ENCODE measurements around the gene USP48. TPM values are rescaled to one million over a fixed set of nuclear protein-coding genes. Genes with fewer than 3 reads are reported as not detected.
"Not testable (repeated sequence)": the region's sequence is repeated elsewhere in the genome, so short reads cannot be mapped to it uniquely, and the experiment has no call there.

USP48 gene
- total RNA-seq, 2 experiments from 2014 or later = 73.3 to 76.0 TPM

GRCh38 chr1:21773585-21773984, 9.4 kb downstream of the USP48 start:
- peaks cover 42% of the 10 kb centered on the region for H3K4me1 ChIP-seq (ENCODE audit: insufficient read depth, low read length)
- no peak overlapping the region for H3K4me3 ChIP-seq (ENCODE audit: low read length)
- H3K36me3 ChIP-seq (ENCODE audit: insufficient read depth, low read length) = peaks cover 3% of the 10 kb centered on the region
- Mint-ChIP-seq H3K4me1 (ENCODE audit: low read depth) (peaks cover 48% of the 10 kb centered on the region), H3K27ac (peak overlapping the region; percentile 64), H3K27me3 (no peaks in the 10 kb centered on the region), H3K36me3 (ENCODE audit: low read depth) (peaks cover 31% of the 10 kb centered on the region), H3K4me3 (peak overlapping the region; percentile 0), H3K9me3 (no peaks in the 10 kb centered on the region)
- intact Hi-C loops (cut with DNase I, micrococcal nuclease) = no loop called here
- no peak for TF ChIP-seq CTCF (IDR thresholded peaks at IDR 0.05)
- peaks cover 0 to 5% of the 10 kb centered on the region in 2 experiments for H3K9me3 ChIP-seq (ENCODE audit: control insufficient read depth in 1 of 2, insufficient read depth in 1 of 2, low read length in 2 of 2)
- ChIA-PET CTCF (no interaction called here), POLR2A (interaction anchor here (3.0 kb wide), 1 partner anchor 9 kb away, joined by 13 read pairs; the partner anchor contains the start of gene USP48)
- peak in 4 of 14 experiments; percentile 21 to 52 (median 38) for DNase-seq
- ATAC-seq (ENCODE audit: poor library complexity) = peak; percentile 41
- no peaks in the 10 kb centered on the region for H3K27me3 ChIP-seq (ENCODE audit: control insufficient read depth in 1 of 2, insufficient read depth in 2 of 2, low read length in 2 of 2)
- peak overlapping the region in 1 of 2 donors; percentile 7 for H3K27ac ChIP-seq (ENCODE audit: low read depth in 1 of 2, low read length in 2 of 2)

GRCh38 chr1:21771672-21772071, 11.3 kb downstream of the USP48 start:
- ATAC-seq (ENCODE audit: poor library complexity); H3K36me3 ChIP-seq (ENCODE audit: insufficient read depth, low read length); H3K27me3 ChIP-seq (ENCODE audit: control insufficient read depth in 1 of 2, insufficient read depth in 2 of 2, low read length in 2 of 2); H3K27ac ChIP-seq (ENCODE audit: low read depth in 1 of 2, low read length in 2 of 2); H3K9me3 ChIP-seq (ENCODE audit: control insufficient read depth in 1 of 2, insufficient read depth in 1 of 2, low read length in 2 of 2); intact Hi-C loops (cut with DNase I, micrococcal nuclease); H3K27me3 Mint-ChIP-seq; H3K9me3 Mint-ChIP-seq; DNase-seq; H3K4me3 Mint-ChIP-seq; POLR2A ChIA-PET; H3K27ac Mint-ChIP-seq; H3K4me3 ChIP-seq (ENCODE audit: low read length): not testable (repeated sequence)
- peaks cover 22% of the 10 kb centered on the region for H3K36me3 Mint-ChIP-seq (ENCODE audit: low read depth)
- CTCF ChIA-PET = interaction anchor here (1.2 kb wide), 1 partner anchor 11 kb away, joined by 3 read pairs; no protein-coding TSS in a partner anchor
- H3K4me1 Mint-ChIP-seq (ENCODE audit: low read depth) = peaks cover 40% of the 10 kb centered on the region
- H3K4me1 ChIP-seq (ENCODE audit: insufficient read depth, low read length) = peaks cover 48% of the 10 kb centered on the region

GRCh38 chr1:21770602-21771001, 12.3 kb downstream of the USP48 start:
- H3K36me3 ChIP-seq (ENCODE audit: insufficient read depth, low read length); H3K27ac ChIP-seq (ENCODE audit: low read depth in 1 of 2, low read length in 2 of 2); H3K27me3 Mint-ChIP-seq; H3K27ac Mint-ChIP-seq; H3K9me3 ChIP-seq (ENCODE audit: control insufficient read depth in 1 of 2, insufficient read depth in 1 of 2, low read length in 2 of 2); H3K9me3 Mint-ChIP-seq; H3K27me3 ChIP-seq (ENCODE audit: control insufficient read depth in 1 of 2, insufficient read depth in 2 of 2, low read length in 2 of 2); intact Hi-C loops (cut with DNase I, micrococcal nuclease); DNase-seq; POLR2A ChIA-PET; ATAC-seq (ENCODE audit: poor library complexity); H3K4me3 ChIP-seq (ENCODE audit: low read length); H3K4me3 Mint-ChIP-seq: not testable (repeated sequence)
- peaks cover 57% of the 10 kb centered on the region for H3K4me1 ChIP-seq (ENCODE audit: insufficient read depth, low read length)
- Mint-ChIP-seq H3K36me3 (ENCODE audit: low read depth) (peaks cover 15% of the 10 kb centered on the region), H3K4me1 (ENCODE audit: low read depth) (peaks cover 42% of the 10 kb centered on the region)
- CTCF ChIA-PET = interaction anchor here (1.2 kb wide), 1 partner anchor 10 kb away, joined by 3 read pairs; no protein-coding TSS in a partner anchor

- no peaks in the 10 kb centered on the region for H3K9me3 Mint-ChIP-seq
- H3K27ac ChIP-seq (ENCODE audit: low read depth in 1 of 2, low read length in 2 of 2) = no peak overlapping the region
- H3K36me3 Mint-ChIP-seq (ENCODE audit: low read depth) = peaks cover 13% of the 10 kb centered on the region
- H3K4me1 Mint-ChIP-seq (ENCODE audit: low read depth) = peaks cover 44% of the 10 kb centered on the region
- H3K27me3 Mint-ChIP-seq = no peaks in the 10 kb centered on the region
- no peak for ATAC-seq (ENCODE audit: poor library complexity)
- H3K27ac Mint-ChIP-seq = no peak overlapping the region
- CTCF ChIA-PET = no interaction called here
- no peaks in the 10 kb centered on the region for H3K9me3 ChIP-seq (ENCODE audit: control insufficient read depth in 1 of 2, insufficient read depth in 1 of 2, low read length in 2 of 2)
- POLR2A ChIA-PET = no interaction called here
- no peak overlapping the region for H3K4me3 Mint-ChIP-seq
- H3K4me1 ChIP-seq (ENCODE audit: insufficient read depth, low read length) = peaks cover 56% of the 10 kb centered on the region
- DNase-seq = no peak
- TF ChIP-seq CTCF (IDR thresholded peaks at IDR 0.05) = no peak
- no peaks in the 10 kb centered on the region for H3K36me3 ChIP-seq (ENCODE audit: insufficient read depth, low read length)
- H3K27me3 ChIP-seq (ENCODE audit: control insufficient read depth in 1 of 2, insufficient read depth in 2 of 2, low read length in 2 of 2) = no peaks in the 10 kb centered on the region
- intact Hi-C loops (cut with DNase I, micrococcal nuclease) = no loop called here
- no peak overlapping the region for H3K4me3 ChIP-seq (ENCODE audit: low read length)
Measured at GRCh38 chr1:21770201-21770600, 12.7 kb downstream of the USP48 start.

- Mint-ChIP-seq H3K36me3 (ENCODE audit: low read depth) (peaks cover 20% of the 10 kb centered on the region), H3K4me1 (ENCODE audit: low read depth) (peaks cover 55% of the 10 kb centered on the region)
- H3K4me3 ChIP-seq (ENCODE audit: low read length); intact Hi-C loops (cut with DNase I, micrococcal nuclease); H3K4me3 Mint-ChIP-seq; H3K9me3 Mint-ChIP-seq; H3K27me3 ChIP-seq (ENCODE audit: control insufficient read depth in 1 of 2, insufficient read depth in 2 of 2, low read length in 2 of 2); DNase-seq; POLR2A ChIA-PET; H3K9me3 ChIP-seq (ENCODE audit: control insufficient read depth in 1 of 2, insufficient read depth in 1 of 2, low read length in 2 of 2); ATAC-seq (ENCODE audit: poor library complexity); H3K27me3 Mint-ChIP-seq; CTCF ChIA-PET; H3K36me3 ChIP-seq (ENCODE audit: insufficient read depth, low read length); H3K27ac Mint-ChIP-seq; H3K27ac ChIP-seq (ENCODE audit: low read depth in 1 of 2, low read length in 2 of 2): not testable (repeated sequence)
- peaks cover 34% of the 10 kb centered on the region for H3K4me1 ChIP-seq (ENCODE audit: insufficient read depth, low read length)
Measured at GRCh38 chr1:21767106-21767505, 15.8 kb downstream of the USP48 start.

Measured in CD4-positive, alpha-beta T cell (primary cell).